DOHH2 (cell line): ENCODE measurements around the gene METTL9.

Experiments used
- CTCF ChIP-seq: fragments of 200-600 bp; sonication (generic); IDR thresholded peaks from one replicate; pipeline ENCODE4 v1.5.1; 2014; ENCODE audit warnings: antibody characterized with exemption, mild to moderate bottlenecking, low read depth, low read length; ENCODE audit not compliant: poor library complexity, severe bottlenecking
- EZH2phosphoT487 ChIP-seq: fragments of 200-600 bp; sonication (generic); IDR thresholded peaks from 2 replicates; pipeline ENCODE4 v1.6.1; 2017; ENCODE audit warnings: borderline replicate concordance, mild to moderate bottlenecking, antibody characterized with exemption, low read length, moderate library complexity, mixed read lengths

DNA sequence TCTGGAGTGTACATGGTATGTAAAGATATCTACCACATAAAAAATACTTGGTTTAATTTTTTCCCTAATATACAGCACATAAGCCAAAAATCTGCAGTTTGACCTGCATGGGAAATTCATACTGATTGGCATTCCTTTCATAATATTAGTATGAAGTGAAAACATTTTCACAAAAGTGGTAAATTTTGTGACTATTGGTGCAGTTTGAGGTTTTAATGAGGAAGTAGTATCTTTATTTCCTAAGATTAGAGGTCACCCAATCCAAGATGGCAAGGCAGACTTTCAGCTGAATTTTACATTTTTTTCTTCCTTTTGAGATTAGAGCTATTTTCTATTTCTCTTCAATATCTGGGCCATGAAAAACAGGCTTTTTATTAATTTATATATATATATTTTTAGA lies 21.2 kb downstream of the METTL9 start:
- no peak for TF ChIP-seq CTCF
- no peak for TF ChIP-seq EZH2phosphoT487
